ENCODE data around the gene ORC6. TPM values are rescaled to one million over a fixed set of nuclear protein-coding genes. Genes with fewer than 3 reads are reported as not detected.

Gene ORC6
- total and polyA plus RNA-seq, 8 donors: 0.09 to 1.2 (median 0.53) TPM

- Histone ChIP-seq H3K27me3 (no peaks in the 10 kb centered on the region), H3K9me3 (no peaks in the 10 kb centered on the region), H3K4me3 (no peak overlapping the region), H3K4me1 (no peaks in the 10 kb centered on the region), H3K27ac (no peak overlapping the region), H3K36me3 (no peaks in the 10 kb centered on the region)
- no peak for DNase-seq
- TF ChIP-seq CTCF (IDR thresholded peaks at IDR 0.05): no peak
- no peak for FAIRE-seq
- WGBS, 2 donors: 65 to 76% methylated on average over 4 of the region's 4 CpGs
- intact Hi-C loops (cut with DNase I): no loop called here
- ATAC-seq: no peak
These were observed 43.1 kb downstream of the ORC6 start for GRCh38 chr16:46732561-46732960.

GRCh38 chr16:46733319-46733830 lies 43.9 kb downstream of the ORC6 start:
- TF ChIP-seq CTCF (IDR thresholded peaks at IDR 0.05): no peak
- no peak overlapping the region for H3K4me3 ChIP-seq
- ATAC-seq: no peak
- no peak for FAIRE-seq
- intact Hi-C loops (cut with DNase I): no loop called here
- DNase-seq: no peak
- no peaks in the 10 kb centered on the region for H3K4me1 ChIP-seq
- H3K27me3 ChIP-seq: no peaks in the 10 kb centered on the region
- WGBS, 2 donors: 67 to 73% methylated on average over 9 of the region's 9 CpGs
- no peaks in the 10 kb centered on the region for H3K36me3 ChIP-seq
- H3K9me3 ChIP-seq: no peaks in the 10 kb centered on the region
- H3K27ac ChIP-seq: no peak overlapping the region

GRCh38 chr16:46736695-46737094 lies 47.2 kb downstream of the ORC6 start:
- no peak for TF ChIP-seq CTCF (IDR thresholded peaks at IDR 0.05)
- 60 to 66% methylated on average over 12 of the region's 12 CpGs for WGBS, 2 donors

GRCh38 chr16:46737621-46738214 lies 48.3 kb downstream of the ORC6 start:
- ATAC-seq: no peak
- TF ChIP-seq CTCF (IDR thresholded peaks at IDR 0.05): no peak
- no peaks in the 10 kb centered on the region for H3K9me3 ChIP-seq
- DNase-seq: no peak
- H3K36me3 ChIP-seq: no peaks in the 10 kb centered on the region
- WGBS, 2 donors: 75 to 84% methylated on average over 14 of the region's 14 CpGs
- no peak overlapping the region for H3K4me3 ChIP-seq
- no peak overlapping the region for H3K27ac ChIP-seq
- no peaks in the 10 kb centered on the region for H3K4me1 ChIP-seq
- intact Hi-C loops (cut with DNase I): no loop called here
- FAIRE-seq: no peak
- H3K27me3 ChIP-seq: no peaks in the 10 kb centered on the region

More at GRCh38 chr16:46736695-46737094, 47.2 kb downstream of the ORC6 start:
- Histone ChIP-seq H3K4me3 (no peak overlapping the region), H3K36me3 (no peaks in the 10 kb centered on the region), H3K4me1 (no peaks in the 10 kb centered on the region), H3K27ac (no peak overlapping the region), H3K27me3 (no peaks in the 10 kb centered on the region), H3K9me3 (no peaks in the 10 kb centered on the region)
- no peak for FAIRE-seq
- intact Hi-C loops (cut with DNase I): no loop called here
- ATAC-seq: no peak
- DNase-seq: no peak

GRCh38 chr16:46739934-46740333 lies 50.5 kb downstream of the ORC6 start:
- intact Hi-C loops (cut with DNase I): no loop called here
- Histone ChIP-seq H3K27ac (no peak overlapping the region), H3K4me1 (no peaks in the 10 kb centered on the region), H3K27me3 (peaks cover 0 to 4% (median 0%) of the 10 kb centered on the region in 4 donors), H3K36me3 (no peaks in the 10 kb centered on the region), H3K9me3 (no peaks in the 10 kb centered on the region), H3K4me3 (no peak overlapping the region)
- 48 to 57% methylated on average over 2 of the region's 2 CpGs for WGBS, 2 donors
- DNase-seq (peak in 1 of 6 donors; percentile 4), ATAC-seq (no peak), FAIRE-seq (no peak)
- no peak for TF ChIP-seq CTCF (IDR thresholded peaks at IDR 0.05)

Measured in pancreas (tissue), 10 donors.